ENCODE data around the gene SMAD6.

SMAD6 gene

GRCh38 chr15:66737243-66738010 lies 35.4 kb downstream of the SMAD6 start:
- DNase-seq (ENCODE audit: low read depth) = no peak
- no peak overlapping the region for H3K4me3 ChIP-seq (ENCODE audit: low read depth, low read length)
- TF ChIP-seq POLR2A (IDR thresholded peaks at IDR 0.05; ENCODE audit: extremely low read depth, insufficient read length) (no peak), MYC (IDR thresholded peaks at IDR 0.05; ENCODE audit: low read depth, low read length) (no peak), CTCF (IDR thresholded peaks at IDR 0.05; ENCODE audit: low read depth, low read length) (no peak)
- TF ChIP-seq, protein P1, sequence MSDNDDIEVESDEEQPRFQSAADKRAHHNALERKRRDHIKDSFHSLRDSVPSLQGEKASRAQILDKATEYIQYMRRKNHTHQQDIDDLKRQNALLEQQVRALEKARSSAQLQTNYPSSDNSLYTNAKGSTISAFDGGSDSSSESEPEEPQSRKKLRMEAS (IDR thresholded peaks at IDR 0.05; ENCODE audit: low read depth, low read length) = no peak

- TF ChIP-seq, protein P1 (IDR thresholded peaks at IDR 0.05; ENCODE audit: low read depth, low read length) = no peak
- TF ChIP-seq POLR2A (IDR thresholded peaks at IDR 0.05; ENCODE audit: extremely low read depth, insufficient read length) (no peak), MYC (IDR thresholded peaks at IDR 0.05; ENCODE audit: low read depth, low read length) (no peak), CTCF (IDR thresholded peaks at IDR 0.05; ENCODE audit: low read depth, low read length) (no peak)
- DNase-seq (ENCODE audit: low read depth) = no peak
- no peak overlapping the region for H3K4me3 ChIP-seq (ENCODE audit: low read depth, low read length)
Observed at GRCh38 chr15:66738116-66738515, 36.1 kb downstream of the SMAD6 start.

DNA sequence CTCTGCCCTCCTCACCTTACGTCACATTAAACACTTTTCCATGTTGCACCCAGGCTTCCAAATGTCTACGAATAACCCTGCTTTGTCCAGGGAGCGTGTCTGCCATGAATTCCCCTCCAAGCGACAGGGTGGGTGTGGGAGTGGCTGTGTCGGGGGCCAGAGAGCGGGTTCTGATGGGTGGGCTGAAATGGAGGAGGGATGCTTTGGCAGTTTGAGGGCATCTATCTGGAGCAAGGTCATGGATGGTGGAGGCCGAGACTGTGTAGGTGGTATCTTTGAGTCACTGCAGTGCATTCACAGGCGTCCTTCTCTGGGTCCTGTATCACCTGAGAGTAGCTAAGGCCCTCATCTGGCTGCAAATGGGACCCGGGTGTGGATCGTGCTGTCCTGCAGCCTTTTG lies 36.6 kb downstream of the SMAD6 start:
- no peak overlapping the region for H3K4me3 ChIP-seq (ENCODE audit: low read depth, low read length)
- TF ChIP-seq, protein P1 (IDR thresholded peaks at IDR 0.05; ENCODE audit: low read depth, low read length) = no peak
- no peak for TF ChIP-seq CTCF (IDR thresholded peaks at IDR 0.05; ENCODE audit: low read depth, low read length)
- no peak for TF ChIP-seq POLR2A (IDR thresholded peaks at IDR 0.05; ENCODE audit: extremely low read depth, insufficient read length)
- no peak for TF ChIP-seq MYC (IDR thresholded peaks at IDR 0.05; ENCODE audit: low read depth, low read length)
- no peak for DNase-seq (ENCODE audit: low read depth)

DNA sequence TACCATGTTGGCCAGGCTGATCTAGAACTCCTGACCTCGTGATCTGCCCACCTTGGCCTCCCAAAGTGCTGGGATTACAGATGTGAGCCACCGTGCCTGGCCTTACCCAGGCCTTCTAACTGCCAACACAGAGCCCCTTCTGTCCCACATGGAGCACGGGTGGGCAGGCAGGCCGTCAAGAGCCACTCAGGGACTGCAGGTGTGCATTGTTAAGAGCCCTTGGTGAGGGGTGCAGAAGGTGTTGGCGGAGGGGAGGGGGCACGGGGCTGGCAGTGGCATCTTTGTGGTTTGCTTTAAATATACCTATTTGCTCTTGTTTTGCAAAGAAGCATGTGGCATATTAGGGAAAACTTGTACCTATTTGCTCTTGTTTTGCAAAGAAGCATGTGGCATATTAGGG lies 37.3 kb downstream of the SMAD6 start:
- no peak overlapping the region for H3K4me3 ChIP-seq (ENCODE audit: low read depth, low read length)
- no peak for DNase-seq (ENCODE audit: low read depth)
- TF ChIP-seq MYC (IDR thresholded peaks at IDR 0.05; ENCODE audit: low read depth, low read length) (no peak), POLR2A (IDR thresholded peaks at IDR 0.05; ENCODE audit: extremely low read depth, insufficient read length) (no peak), CTCF (IDR thresholded peaks at IDR 0.05; ENCODE audit: low read depth, low read length) (no peak)
- TF ChIP-seq, protein P1 (IDR thresholded peaks at IDR 0.05; ENCODE audit: low read depth, low read length) = no peak

- no peak for DNase-seq (ENCODE audit: low read depth)
- no peak overlapping the region for H3K4me3 ChIP-seq (ENCODE audit: low read depth, low read length)
- TF ChIP-seq MYC (IDR thresholded peaks at IDR 0.05; ENCODE audit: low read depth, low read length) (no peak), CTCF (IDR thresholded peaks at IDR 0.05; ENCODE audit: low read depth, low read length) (no peak), POLR2A (IDR thresholded peaks at IDR 0.05; ENCODE audit: extremely low read depth, insufficient read length) (no peak)
- TF ChIP-seq, protein P1 (IDR thresholded peaks at IDR 0.05; ENCODE audit: low read depth, low read length) = no peak
Observed at GRCh38 chr15:66740802-66741201, 38.8 kb downstream of the SMAD6 start.
